ENCODE measurements around the gene DAAM2.

Gene DAAM2

GRCh38 chr6:39936857-39937256, 144.7 kb downstream of the DAAM2 start:
- no peak for DNase-seq

GRCh38 chr6:39937686-39938333, 145.6 kb downstream of the DAAM2 start:
- no peak for DNase-seq

DNA sequence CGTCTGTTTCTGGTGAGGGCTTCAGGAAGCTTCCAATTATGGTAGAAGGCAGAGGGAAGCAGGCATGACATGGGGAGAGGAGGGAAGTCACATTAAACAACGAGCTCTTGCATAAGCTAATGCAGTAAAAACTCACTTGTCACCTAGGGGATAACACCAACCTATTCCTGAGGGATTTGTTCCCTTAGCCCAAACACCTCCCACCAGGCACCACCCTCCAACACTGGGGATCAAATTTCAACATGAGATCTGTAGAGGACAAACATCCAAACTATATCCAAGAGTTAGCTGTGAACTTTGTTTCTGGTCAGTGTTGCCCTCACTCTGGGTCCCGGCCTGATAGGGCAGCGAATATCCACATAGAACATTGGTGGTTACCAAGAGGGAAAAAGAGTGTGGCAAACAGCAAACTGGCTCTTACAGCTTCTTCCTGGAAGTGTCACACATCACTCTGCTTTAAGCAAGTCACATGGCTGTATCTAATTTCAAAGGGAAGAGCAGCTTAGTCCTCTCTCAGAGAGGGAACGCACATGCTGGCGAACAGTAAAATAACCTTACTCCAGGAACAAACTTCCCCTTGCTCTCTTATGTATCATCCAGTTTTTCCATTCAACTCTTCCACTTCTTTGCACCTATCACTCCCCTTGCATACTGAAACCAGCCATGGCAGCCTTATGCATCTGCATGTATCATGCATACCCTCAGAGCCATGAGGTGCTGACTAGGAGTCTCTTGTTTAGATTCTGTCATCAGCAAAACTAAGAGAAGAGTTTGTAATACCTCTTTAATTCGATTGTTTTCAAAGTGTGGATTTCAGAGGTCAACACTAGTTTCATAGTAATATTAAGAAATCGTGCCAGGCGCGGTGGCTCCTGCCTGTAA, 146.8 kb downstream of the DAAM2 start:
- DNase-seq, result no peak

GRCh38 chr6:39941138-39941537, 149.0 kb downstream of the DAAM2 start:
- no peak for DNase-seq

GRCh38 chr6:39941820-39942219, 149.6 kb downstream of the DAAM2 start:
- no peak for DNase-seq

DNA sequence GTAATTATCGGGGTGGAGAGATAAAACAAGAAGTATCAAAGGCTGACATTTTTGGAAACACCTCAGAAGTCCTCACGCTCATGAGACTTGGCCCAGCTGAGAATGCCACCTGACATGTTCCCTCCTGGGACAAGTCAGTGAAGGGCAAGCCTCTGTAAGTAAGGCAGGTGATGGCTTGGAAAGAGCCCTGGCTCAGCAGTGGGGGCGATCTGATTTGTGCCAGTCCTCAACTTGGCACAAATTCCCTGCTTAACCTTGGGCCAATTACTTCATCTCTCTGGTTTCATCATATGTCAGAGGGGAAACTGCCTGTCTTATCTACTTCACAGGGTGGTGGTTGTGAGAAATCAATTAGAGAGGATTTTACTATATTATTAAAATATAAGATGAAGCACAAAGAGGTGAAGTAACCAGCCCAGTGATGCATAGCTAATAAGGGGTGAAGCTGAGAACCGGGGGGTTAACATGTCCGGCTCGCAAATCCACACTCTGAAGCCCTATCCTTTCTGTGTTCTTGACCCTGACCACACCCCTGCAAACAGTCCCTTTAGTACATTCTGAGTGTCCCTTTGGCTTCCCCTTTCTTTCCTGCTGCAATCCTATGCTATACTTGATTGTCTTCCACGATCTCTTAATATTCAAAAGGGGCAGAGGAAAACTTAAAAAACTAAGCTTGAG, 150.9 kb downstream of the DAAM2 start:
- DNase-seq, result no peak

GRCh38 chr6:39945626-39946025, 153.4 kb downstream of the DAAM2 start:
- no peak for DNase-seq

GRCh38 chr6:39947611-39948068, 155.5 kb downstream of the DAAM2 start:
- DNase-seq, result no peak

DNA sequence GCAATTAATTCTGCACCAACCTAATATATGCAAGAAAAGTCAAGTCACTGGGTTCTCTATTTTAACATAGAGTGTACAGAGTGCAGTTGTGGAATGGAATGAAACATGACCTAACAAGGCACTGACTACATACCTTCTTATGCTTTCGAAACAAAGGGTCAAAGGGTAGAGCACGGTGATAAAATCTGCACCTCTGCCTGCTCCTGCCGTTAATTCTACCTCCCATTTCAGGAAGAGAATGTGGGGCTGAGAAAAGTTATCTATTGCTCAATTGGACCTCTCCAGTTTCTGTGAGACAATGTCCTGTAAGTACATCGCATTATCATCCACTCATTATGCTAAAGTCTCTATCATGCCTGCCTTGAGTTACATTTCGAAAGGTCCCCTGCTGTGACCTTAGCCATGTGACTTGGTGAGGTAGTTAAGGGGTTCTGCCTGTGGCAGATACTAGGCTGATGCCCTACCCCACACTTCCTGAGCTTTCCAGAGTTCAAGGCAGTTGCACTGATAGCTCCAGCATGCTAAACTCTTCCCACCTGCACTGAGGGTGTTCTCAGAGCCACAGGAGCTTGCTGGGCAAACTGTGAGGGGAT, 156.1 kb downstream of the DAAM2 start:
- DNase-seq, result no peak

DNA sequence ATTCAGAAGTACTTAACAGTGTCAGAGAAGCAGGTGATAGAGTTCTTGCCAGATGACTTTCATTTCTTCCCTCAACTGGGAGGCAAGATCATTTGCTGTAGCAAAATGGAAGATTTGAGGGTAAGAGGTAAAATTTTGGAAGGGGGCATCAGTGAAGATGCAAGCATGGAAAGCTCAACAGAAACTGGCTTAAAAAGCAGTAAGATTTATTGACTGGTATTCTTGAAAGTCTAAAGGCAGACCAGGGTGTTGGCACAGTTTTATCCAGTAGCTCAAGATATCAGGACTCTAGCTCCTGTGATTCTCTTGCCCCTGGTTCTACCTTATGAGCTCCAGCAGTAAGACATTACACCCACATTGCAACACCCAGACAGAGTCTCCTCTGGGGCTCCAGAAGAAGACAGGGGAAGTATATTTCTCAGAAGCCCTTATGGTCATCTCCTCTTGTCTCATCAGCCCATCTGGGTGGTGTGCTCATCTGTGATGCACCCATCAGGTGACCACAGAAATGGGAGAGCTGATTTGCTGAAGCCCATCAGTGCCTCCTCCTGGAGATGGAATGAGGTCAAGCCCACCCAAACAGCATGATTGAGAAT, 158.0 kb downstream of the DAAM2 start:
- DNase-seq, result no peak

GRCh38 chr6:39951191-39951590, 159.0 kb downstream of the DAAM2 start:
- no peak for DNase-seq

DNA sequence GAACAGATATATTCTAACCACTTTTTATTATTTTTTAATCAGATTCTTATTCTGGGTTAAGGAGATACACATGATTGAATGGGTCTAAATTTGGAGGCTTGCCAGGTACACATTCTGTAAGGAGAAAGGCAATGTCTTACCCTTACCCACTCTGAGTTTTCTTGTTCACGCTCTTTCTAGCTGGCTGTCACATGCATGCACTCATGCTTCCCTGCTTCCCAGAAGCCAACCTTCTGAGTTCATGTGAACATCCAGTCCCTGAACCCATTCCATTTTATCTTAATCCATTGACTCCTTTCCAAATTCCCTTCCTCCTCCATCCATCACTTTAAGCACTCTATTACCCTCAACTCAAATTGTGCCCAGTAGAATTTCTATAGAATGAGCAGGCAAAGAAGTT, 159.5 kb downstream of the DAAM2 start:
- DNase-seq, result no peak

GRCh38 chr6:39952167-39952566, 160.0 kb downstream of the DAAM2 start:
- DNase-seq, result peak; percentile 58

DNA sequence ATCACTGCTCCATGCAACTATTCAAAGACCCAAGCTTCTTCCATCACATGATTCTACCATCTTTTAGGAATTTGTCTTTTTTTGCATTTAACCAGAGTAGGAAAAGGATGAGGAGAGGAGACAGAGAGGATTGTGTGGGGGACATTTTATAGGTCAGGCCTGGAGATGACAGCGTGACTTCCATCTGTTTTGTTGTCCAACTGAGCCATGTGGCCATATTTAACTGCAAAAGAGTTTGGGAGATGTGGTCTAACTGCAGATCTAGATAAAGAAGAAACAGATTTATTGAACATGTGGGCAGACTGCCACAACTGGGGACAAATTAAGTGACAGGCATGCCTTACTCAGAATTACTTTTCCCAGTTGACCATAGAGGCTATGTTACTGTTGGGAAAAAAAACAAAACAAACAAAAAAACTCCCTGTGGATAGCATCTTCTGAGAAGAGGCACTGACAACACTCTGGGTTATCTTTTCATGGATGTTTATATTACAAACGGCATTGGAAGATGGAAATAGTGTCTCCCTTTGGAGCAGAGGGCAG, 161.0 kb downstream of the DAAM2 start:
- no peak for DNase-seq

Measured in left hindlimb (tissue), 1 donor.